SU-DHL-6 (cell line): ENCODE results near the gene ALDH16A1.

Source experiments
- H2AFZ ChIP-seq: fragments of 200-600 bp; sonication (generic); 2 replicates; pipeline ENCODE4 v1.6.1; 2014; ENCODE audit warnings: low read depth, mild to moderate bottlenecking, moderate library complexity, mixed read lengths, antibody characterized with exemption, low read length; ENCODE audit not compliant: severe bottlenecking
- H3F3A ChIP-seq: fragments of 200-600 bp; shearing (Covaris generic); 2 replicates; pipeline ENCODE4 v1.6.0; 2016; ENCODE audit warnings: antibody characterized with exemption, mild to moderate bottlenecking; ENCODE audit not compliant: insufficient read depth
- H3K27ac ChIP-seq: fragments of 200-600 bp; sonication (generic); 2 replicates; pipeline ENCODE4 v1.5.1; 2016; ENCODE audit warnings: low read depth, mild to moderate bottlenecking, low read length, moderate library complexity, mixed read lengths
- H3K27me3 ChIP-seq: fragments of 200-600 bp; sonication (generic), shearing (Covaris generic); 2 replicates; pipeline ENCODE4 v1.6.0; 2014; ENCODE audit warnings: mild to moderate bottlenecking, low read length
- H3K36me3 ChIP-seq: fragments of 200-600 bp; sonication (generic); 2 replicates; pipeline ENCODE4 v1.6.1; 2014; ENCODE audit warnings: mild to moderate bottlenecking, low read length, mixed read lengths
- H3K4me2 ChIP-seq: fragments of 300-600, 200-600 bp; shearing (Covaris generic), sonication (generic); 2 replicates; pipeline ENCODE4 v1.6.0; 2014; ENCODE audit warnings: low read length, low read depth, mild to moderate bottlenecking; ENCODE audit not compliant: poor library complexity, severe bottlenecking
- H3K4me3 ChIP-seq: fragments of 200-600 bp; sonication (generic); 2 replicates; pipeline ENCODE4 v1.5.1; 2014; ENCODE audit warnings: antibody characterized with exemption, low read length, mild to moderate bottlenecking, mixed read lengths; ENCODE audit not compliant: insufficient read depth, poor library complexity, severe bottlenecking
- H3K79me2 ChIP-seq: fragments of 200-600 bp; sonication (generic); 2 replicates; pipeline ENCODE4 v1.6.1; 2014; ENCODE audit warnings: mild to moderate bottlenecking, low read length, moderate library complexity; ENCODE audit not compliant: insufficient read depth
- H3K9ac ChIP-seq: fragments of 200-600 bp; sonication (generic); 2 replicates; pipeline ENCODE4 v1.7.0; 2014; ENCODE audit warnings: mild to moderate bottlenecking, low read length
- H3K9me2 ChIP-seq: fragments of 200-600 bp; sonication (generic); replicated peaks from 2 replicates; pipeline ENCODE4 v1.6.1; 2014; ENCODE audit warnings: low read length; ENCODE audit not compliant: insufficient read depth
- H3K9me3 ChIP-seq: fragments of 200-600 bp; sonication (generic); 2 replicates; pipeline ENCODE4 v1.6.1; 2014; ENCODE audit warnings: low read length, mixed read lengths; ENCODE audit not compliant: insufficient read depth
- H4K20me1 ChIP-seq: fragments of 200-600 bp; sonication (generic); 2 replicates; pipeline ENCODE4 v1.6.1; 2014; ENCODE audit warnings: low read depth, mild to moderate bottlenecking, antibody characterized with exemption, low read length, moderate library complexity, mixed read lengths
- EZH2phosphoT487 ChIP-seq: fragments of 200-600 bp; sonication (generic), shearing (Covaris generic); conservative IDR thresholded peaks from 2 replicates; pipeline ENCODE4 v1.6.1; 2018; ENCODE audit warnings: mild to moderate bottlenecking, antibody characterized with exemption, low read length, moderate library complexity, mixed read lengths
- TF ChIP-seq, protein P1 (sequence below): fragments of 200-600 bp; sonication (generic); IDR thresholded peaks from one replicate; pipeline ENCODE4 v1.5.1; 2017; ENCODE audit warnings: antibody characterized with exemption, mild to moderate bottlenecking, low read length, moderate library complexity; ENCODE audit not compliant: insufficient read depth, poor library complexity, severe bottlenecking

The ALDH16A1 gene

DNA sequence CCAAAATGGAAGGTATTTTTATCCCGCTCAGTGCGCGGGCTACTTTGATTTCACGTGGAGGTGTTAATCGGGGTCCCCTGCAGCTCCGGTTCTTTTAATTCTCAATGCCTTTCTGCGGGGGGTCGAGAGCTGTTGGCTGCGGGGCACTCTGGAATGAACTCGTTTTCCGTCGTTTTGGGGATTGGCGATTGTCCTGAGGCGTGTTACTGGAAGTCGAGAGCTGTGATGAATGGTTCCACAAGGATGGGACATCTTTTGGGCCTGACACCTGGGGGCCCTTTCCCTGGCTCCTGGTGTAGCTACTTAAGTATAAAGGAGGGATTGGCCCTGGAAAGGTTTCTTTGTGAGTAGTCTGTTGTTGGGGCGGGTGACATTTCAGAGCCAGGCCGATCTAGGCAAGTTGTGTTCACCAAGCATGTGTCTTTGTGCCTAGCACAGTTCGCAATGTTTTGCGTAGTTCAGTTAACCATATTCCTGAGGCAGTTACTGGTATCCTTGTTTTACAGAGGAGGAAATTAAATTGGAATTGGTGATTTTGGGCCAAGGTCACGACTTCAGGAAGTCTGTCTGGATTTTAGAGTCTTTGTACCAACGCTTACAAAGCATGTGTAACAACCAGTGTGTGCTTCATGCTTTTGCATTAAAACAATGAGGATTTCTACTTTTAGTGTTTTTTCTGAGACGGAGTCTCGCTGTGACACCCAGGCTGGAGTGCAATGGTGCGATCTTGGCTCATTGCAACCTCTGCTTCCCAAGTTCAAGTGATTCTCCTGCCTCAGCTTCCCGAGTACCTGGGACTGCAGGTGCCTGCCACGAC, 35.2 kb downstream of the ALDH16A1 start:
- TF ChIP-seq EZH2phosphoT487: no peak
- TF ChIP-seq, protein P1, sequence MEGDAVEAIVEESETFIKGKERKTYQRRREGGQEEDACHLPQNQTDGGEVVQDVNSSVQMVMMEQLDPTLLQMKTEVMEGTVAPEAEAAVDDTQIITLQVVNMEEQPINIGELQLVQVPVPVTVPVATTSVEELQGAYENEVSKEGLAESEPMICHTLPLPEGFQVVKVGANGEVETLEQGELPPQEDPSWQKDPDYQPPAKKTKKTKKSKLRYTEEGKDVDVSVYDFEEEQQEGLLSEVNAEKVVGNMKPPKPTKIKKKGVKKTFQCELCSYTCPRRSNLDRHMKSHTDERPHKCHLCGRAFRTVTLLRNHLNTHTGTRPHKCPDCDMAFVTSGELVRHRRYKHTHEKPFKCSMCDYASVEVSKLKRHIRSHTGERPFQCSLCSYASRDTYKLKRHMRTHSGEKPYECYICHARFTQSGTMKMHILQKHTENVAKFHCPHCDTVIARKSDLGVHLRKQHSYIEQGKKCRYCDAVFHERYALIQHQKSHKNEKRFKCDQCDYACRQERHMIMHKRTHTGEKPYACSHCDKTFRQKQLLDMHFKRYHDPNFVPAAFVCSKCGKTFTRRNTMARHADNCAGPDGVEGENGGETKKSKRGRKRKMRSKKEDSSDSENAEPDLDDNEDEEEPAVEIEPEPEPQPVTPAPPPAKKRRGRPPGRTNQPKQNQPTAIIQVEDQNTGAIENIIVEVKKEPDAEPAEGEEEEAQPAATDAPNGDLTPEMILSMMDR: no peak
- peak overlapping the region; percentile 84 for H3K4me2 ChIP-seq
- H3K36me3 ChIP-seq: peaks cover 35% of the 10 kb centered on the region
- H3K4me3 ChIP-seq: peak overlapping the region; percentile 98
- no peaks in the 10 kb centered on the region for H3K9me2 ChIP-seq
- H3K27ac ChIP-seq: peak overlapping the region; percentile 91
- no peaks in the 10 kb centered on the region for H3K9me3 ChIP-seq
- H3K27me3 ChIP-seq: no peaks in the 10 kb centered on the region
- H3K79me2 ChIP-seq: peaks cover 33% of the 10 kb centered on the region
- H4K20me1 ChIP-seq: no peaks in the 10 kb centered on the region; the same call in 1 of the 2 replicates
- H3F3A ChIP-seq: peaks cover 58% of the 10 kb centered on the region
- no peak overlapping the region for H2AFZ ChIP-seq
- peak overlapping the region; percentile 100 for H3K9ac ChIP-seq

DNA sequence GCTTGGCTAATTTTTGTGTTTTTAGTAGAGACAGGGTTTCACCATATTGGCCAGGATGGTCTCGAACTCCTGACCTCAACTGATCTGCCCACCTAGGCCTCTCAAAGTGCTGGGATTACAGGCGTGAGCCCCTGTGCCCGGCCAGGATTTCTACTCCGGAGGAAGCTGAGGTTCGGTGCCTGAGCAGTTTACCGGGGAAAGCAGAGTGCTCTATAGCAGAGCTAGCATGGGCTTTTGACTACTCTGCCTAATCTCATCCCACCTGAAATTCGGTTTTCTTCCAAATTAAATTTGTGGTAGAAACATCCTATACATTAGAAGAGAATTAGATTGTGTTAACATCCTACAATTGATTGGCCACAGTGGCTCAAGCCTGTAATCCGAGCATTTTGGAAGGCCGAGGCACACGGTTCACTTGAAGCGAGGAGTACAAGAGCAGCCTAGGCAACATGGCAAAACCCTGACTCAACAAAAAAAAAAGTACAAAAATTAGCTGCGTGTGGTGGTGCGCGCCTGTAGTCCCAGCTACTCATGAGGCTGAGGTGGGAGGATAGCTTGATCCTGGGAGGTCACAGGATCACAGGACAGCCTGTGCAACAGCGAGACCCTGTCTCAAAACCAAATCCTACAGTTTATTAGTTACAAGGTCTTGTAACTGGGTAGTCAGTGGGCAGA, 36.0 kb downstream of the ALDH16A1 start:
- H3K36me3 ChIP-seq: peaks cover 35% of the 10 kb centered on the region
- peaks cover 62% of the 10 kb centered on the region for H3F3A ChIP-seq
- peak overlapping the region; percentile 100 for H3K9ac ChIP-seq
- no peaks in the 10 kb centered on the region for H3K27me3 ChIP-seq
- no peaks in the 10 kb centered on the region for H3K9me2 ChIP-seq
- no peaks in the 10 kb centered on the region for H3K9me3 ChIP-seq
- peak overlapping the region; percentile 98 for H3K4me3 ChIP-seq
- peak overlapping the region; percentile 84 for H3K4me2 ChIP-seq
- TF ChIP-seq EZH2phosphoT487: no peak
- TF ChIP-seq, protein P1: no peak
- H3K27ac ChIP-seq: peak overlapping the region; percentile 91
- no peaks in the 10 kb centered on the region; the same call in 1 of the 2 replicates for H4K20me1 ChIP-seq
- H2AFZ ChIP-seq: no peak overlapping the region
- H3K79me2 ChIP-seq: peaks cover 33% of the 10 kb centered on the region

DNA sequence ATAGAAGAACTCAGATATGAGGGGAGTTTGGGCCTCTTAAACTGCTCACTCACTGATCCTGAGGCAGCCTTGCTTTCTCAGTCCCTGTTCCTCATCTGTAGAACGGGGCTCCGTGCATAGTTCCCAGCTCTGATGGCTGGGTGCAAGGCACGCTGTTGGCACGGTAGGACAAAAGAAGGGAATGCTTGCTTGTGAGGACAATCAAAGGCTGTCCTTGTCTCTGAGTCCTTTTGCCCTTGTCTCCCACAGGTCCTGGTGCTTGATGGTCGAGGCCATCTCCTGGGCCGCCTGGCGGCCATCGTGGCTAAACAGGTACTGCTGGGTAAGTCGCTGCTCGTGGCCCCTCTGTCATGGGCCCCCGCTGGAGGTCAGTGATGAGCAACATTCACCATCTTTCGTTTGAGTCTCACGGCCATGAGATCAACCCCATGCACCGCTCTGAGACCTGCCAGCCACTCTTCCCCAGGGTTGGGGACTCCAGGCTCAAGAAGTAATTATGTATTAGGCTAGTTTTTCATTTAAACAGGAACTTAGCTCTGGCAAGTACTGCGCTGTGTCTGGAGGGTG, 36.7 kb downstream of the ALDH16A1 start:
- no peak overlapping the region for H2AFZ ChIP-seq
- peaks cover 69% of the 10 kb centered on the region for H3F3A ChIP-seq
- peaks cover 35% of the 10 kb centered on the region for H3K36me3 ChIP-seq
- H3K27ac ChIP-seq: peak overlapping the region; percentile 91
- peak overlapping the region; percentile 84 for H3K4me2 ChIP-seq
- H4K20me1 ChIP-seq: no peaks in the 10 kb centered on the region; the same call in 1 of the 2 replicates
- no peaks in the 10 kb centered on the region for H3K27me3 ChIP-seq
- H3K9ac ChIP-seq: peak overlapping the region; percentile 100
- no peak for TF ChIP-seq EZH2phosphoT487
- TF ChIP-seq, protein P1: peak; percentile 46
- H3K4me3 ChIP-seq: peak overlapping the region; percentile 98
- H3K9me3 ChIP-seq: no peaks in the 10 kb centered on the region
- no peaks in the 10 kb centered on the region for H3K9me2 ChIP-seq
- peaks cover 33% of the 10 kb centered on the region for H3K79me2 ChIP-seq
